ENCODE data around the gene KCNG4. TPM values are rescaled to one million over a fixed set of nuclear protein-coding genes. Genes with fewer than 3 reads are reported as not detected.
A peak's percentile ranks its signal among the peaks of the same experiment; 100 is the strongest.

KCNG4 gene
- total RNA-seq, 1 experiment from 2014 or later = not detected

DNA sequence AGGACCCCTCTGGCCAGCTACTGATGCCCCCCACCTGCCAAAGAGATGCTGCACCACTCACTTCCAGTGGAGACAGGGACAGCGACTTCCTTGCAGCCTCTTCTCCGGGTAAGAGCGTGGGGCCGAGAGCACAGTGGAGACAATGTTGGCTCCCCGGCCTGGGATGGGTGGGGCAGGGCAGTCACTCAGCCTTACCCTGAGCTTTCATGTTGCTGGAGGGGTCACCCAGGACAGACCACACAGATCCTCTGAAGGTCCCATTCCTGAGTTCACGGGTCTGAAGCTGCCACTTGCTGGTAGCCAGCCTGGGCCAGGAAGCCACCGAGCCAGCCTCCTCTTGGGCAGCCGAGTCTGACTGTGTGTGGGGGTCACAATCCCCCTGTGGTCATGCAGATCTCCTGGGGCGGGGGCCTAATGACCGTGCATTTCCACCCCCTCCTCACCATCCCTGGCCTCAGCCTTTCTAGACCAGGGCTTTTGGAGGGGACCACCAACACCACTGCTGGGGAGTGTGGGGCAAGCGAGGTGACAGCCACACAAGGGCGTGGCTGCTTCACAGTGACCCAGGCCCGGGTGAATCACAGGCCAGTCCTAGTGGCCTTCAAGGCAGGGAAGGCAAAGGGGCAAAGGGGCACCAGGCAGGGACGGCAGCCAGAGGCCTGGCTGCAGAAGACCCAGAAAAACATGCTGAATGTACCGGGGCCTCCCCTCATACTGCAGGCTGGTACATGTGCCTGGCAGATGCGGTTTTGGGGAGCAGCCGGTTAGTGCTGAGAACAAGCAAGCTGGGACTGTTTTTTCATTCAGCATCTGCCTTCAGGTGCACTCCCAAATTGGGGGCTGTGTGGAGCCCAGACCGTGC lies 63.4 kb downstream of the KCNG4 start:
- H3K9ac ChIP-seq (ENCODE audit: low read length) = no peak overlapping the region
- peak; percentile 35; the same call in 1 of the 2 replicates for TF ChIP-seq POLR2AphosphoS5 (IDR thresholded peaks at IDR 0.05; ENCODE audit: low read depth, low read length)
- TF ChIP-seq CBX3 (IDR thresholded peaks at IDR 0.05; ENCODE audit: low read depth) = no peak
- DNase-seq (ENCODE audit: low read depth, low spot score) = no peak
- RAD21 ChIA-PET (ENCODE audit: low non-redundant PET in 1 of 2, low total read pairs in 2 of 2, uncharacterized antibody in 2 of 2, unreplicated experiment in 2 of 2) = no interaction called here
- no peaks in the 10 kb centered on the region for H4K20me1 ChIP-seq (ENCODE audit: insufficient read depth)
- BruUV-seq (replicated peaks) = no TSS peak
- H3K27ac ChIP-seq (ENCODE audit: low read depth, low read length) = no peak overlapping the region
- H3K79me2 ChIP-seq (ENCODE audit: insufficient read depth, low read length) = no peaks in the 10 kb centered on the region
- CTCF ChIA-PET = interaction anchor here (3.6 kb wide), 1 partner anchor 10 kb away, joined by 16 read pairs; the partner anchor contains the start of gene TAF1C
- H3K9me3 ChIP-seq (ENCODE audit: control insufficient read depth in 1 of 2, insufficient read depth in 1 of 2, low read depth in 1 of 2, low read length in 2 of 2) = no peaks in the 10 kb centered on the region
- H2AFZ ChIP-seq (ENCODE audit: low read depth, low read length, poor library complexity, severe bottlenecking) = no peak overlapping the region
- peaks cover 16 to 17% of the 10 kb centered on the region in 2 experiments; a peak in 3 of 4 replicates for H3K36me3 ChIP-seq (ENCODE audit: control insufficient read depth in 1 of 2, insufficient read depth in 2 of 2, low read length in 2 of 2)
- no peak overlapping the region for H3K4me3 ChIP-seq (replicated peaks in 1 of 2; ENCODE audit: low read depth in 1 of 2, low read length in 2 of 2)
- ATAC-seq = peak; percentile 13; the same call in 1 of the 2 replicates
- no peak overlapping the region for H3K4me2 ChIP-seq (ENCODE audit: low read length)
- H3K27me3 ChIP-seq (ENCODE audit: insufficient read depth, low read length) = no peaks in the 10 kb centered on the region
- POLR2A ChIA-PET = interaction anchor here (1.5 kb wide), 1 partner anchor 11 kb away, joined by 3 read pairs; the partner anchor contains the start of gene TAF1C
- H3K9me2 ChIP-seq (ENCODE audit: insufficient read depth) = no peaks in the 10 kb centered on the region
- intact Hi-C loops (cut with micrococcal nuclease) = no loop called here
- H3K4me1 ChIP-seq (ENCODE audit: control insufficient read depth in 1 of 2, insufficient read depth in 2 of 2, low read length in 2 of 2) = peaks cover 0 to 18% of the 10 kb centered on the region in 2 experiments; a peak in 3 of 4 replicates

DNA sequence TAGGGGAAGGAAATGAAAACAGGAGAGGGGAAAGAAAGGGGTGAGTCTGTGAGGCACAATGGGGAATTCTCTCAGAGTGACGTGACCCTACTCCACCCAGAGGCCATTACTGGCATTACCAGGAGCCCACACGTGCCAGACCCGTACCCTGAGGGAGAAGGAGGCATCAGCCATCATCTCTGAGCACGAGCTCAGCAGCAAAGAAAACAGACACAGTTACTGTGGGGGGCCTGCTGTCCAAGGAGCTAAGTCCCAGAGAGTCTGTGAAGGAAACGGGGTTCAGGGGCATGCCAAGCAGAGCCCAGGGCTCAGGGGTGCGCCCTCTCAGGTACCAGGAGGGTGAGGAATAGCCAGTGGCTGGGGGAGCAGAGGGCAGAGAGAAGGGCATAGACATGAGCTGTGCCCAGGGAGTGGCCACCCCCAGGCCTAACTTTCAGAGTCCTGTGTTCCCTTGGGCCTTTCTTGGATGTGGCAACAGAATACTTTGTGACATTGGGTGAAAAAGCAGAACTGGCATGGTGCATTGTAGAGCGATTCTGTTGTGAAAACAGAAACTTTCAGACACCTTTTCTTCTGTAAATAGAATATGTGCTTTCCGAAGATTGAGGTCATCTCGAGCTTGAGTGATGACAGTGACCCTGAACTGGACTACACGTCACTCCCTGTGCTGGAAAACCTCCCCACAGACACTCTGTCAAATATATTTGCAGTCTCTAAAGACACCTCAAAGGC lies 64.3 kb downstream of the KCNG4 start:
- BruUV-seq (replicated peaks) = no TSS peak

More for the DNA sequence above, 64.3 kb downstream of the KCNG4 start:
- POLR2A ChIA-PET = interaction anchor here (1.5 kb wide), 1 partner anchor 12 kb away, joined by 3 read pairs; the partner anchor contains the start of gene TAF1C
- H4K20me1 ChIP-seq (ENCODE audit: insufficient read depth) = no peaks in the 10 kb centered on the region
- ATAC-seq (peak; percentile 49), DNase-seq (ENCODE audit: low read depth, low spot score) (no peak)
- H3K36me3 ChIP-seq (ENCODE audit: control insufficient read depth in 1 of 2, insufficient read depth in 2 of 2, low read length in 2 of 2) = peaks cover 10 to 12% of the 10 kb centered on the region in 2 experiments; a peak in 3 of 4 replicates
- H2AFZ ChIP-seq (ENCODE audit: low read depth, low read length, poor library complexity, severe bottlenecking) = no peak overlapping the region
- intact Hi-C loops (cut with micrococcal nuclease) = no loop called here
- TF ChIP-seq, protein P1, sequence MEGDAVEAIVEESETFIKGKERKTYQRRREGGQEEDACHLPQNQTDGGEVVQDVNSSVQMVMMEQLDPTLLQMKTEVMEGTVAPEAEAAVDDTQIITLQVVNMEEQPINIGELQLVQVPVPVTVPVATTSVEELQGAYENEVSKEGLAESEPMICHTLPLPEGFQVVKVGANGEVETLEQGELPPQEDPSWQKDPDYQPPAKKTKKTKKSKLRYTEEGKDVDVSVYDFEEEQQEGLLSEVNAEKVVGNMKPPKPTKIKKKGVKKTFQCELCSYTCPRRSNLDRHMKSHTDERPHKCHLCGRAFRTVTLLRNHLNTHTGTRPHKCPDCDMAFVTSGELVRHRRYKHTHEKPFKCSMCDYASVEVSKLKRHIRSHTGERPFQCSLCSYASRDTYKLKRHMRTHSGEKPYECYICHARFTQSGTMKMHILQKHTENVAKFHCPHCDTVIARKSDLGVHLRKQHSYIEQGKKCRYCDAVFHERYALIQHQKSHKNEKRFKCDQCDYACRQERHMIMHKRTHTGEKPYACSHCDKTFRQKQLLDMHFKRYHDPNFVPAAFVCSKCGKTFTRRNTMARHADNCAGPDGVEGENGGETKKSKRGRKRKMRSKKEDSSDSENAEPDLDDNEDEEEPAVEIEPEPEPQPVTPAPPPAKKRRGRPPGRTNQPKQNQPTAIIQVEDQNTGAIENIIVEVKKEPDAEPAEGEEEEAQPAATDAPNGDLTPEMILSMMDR (IDR thresholded peaks at IDR 0.05 in 2 of 3, conservative IDR thresholded peaks at IDR 0.05 in 1 of 3; ENCODE audit: borderline replicate concordance in 1 of 3, insufficient read depth in 1 of 3, low read depth in 2 of 3, low read length in 2 of 3) = 0 out of 6 replicates have a peak, but pooled peaks of 1 of the 3 experiments have one; percentile 3
- TF ChIP-seq ATF3 (IDR thresholded peaks at IDR 0.05) = no peak
- H3K27ac ChIP-seq (ENCODE audit: low read depth, low read length) = no peak overlapping the region
- H3K9me2 ChIP-seq (ENCODE audit: insufficient read depth) = no peaks in the 10 kb centered on the region
- H3K4me1 ChIP-seq (ENCODE audit: control insufficient read depth in 1 of 2, insufficient read depth in 2 of 2, low read length in 2 of 2) = peaks cover 0 to 18% of the 10 kb centered on the region in 2 experiments; a peak in 3 of 4 replicates
- no peak overlapping the region for H3K4me2 ChIP-seq (ENCODE audit: low read length)
- H3K27me3 ChIP-seq (ENCODE audit: insufficient read depth, low read length) = no peaks in the 10 kb centered on the region
- H3K9ac ChIP-seq (ENCODE audit: low read length) = no peak overlapping the region
- RAD21 ChIA-PET (ENCODE audit: low non-redundant PET in 1 of 2, low total read pairs in 2 of 2, uncharacterized antibody in 2 of 2, unreplicated experiment in 2 of 2) = no interaction called here
- no peaks in the 10 kb centered on the region for H3K79me2 ChIP-seq (ENCODE audit: insufficient read depth, low read length)
- CTCF ChIA-PET = interaction anchor here (1.4 to 3.6 kb wide), 2 partner anchors 11 kb away, joined by 3 to 16 read pairs; partner anchors contain the start of gene TAF1C
- no peak overlapping the region for H3K4me3 ChIP-seq (replicated peaks in 1 of 2; ENCODE audit: low read depth in 1 of 2, low read length in 2 of 2)
- no peaks in the 10 kb centered on the region for H3K9me3 ChIP-seq (ENCODE audit: control insufficient read depth in 1 of 2, insufficient read depth in 1 of 2, low read depth in 1 of 2, low read length in 2 of 2)

Measured in HCT116 (cell line).